ENCODE results near the gene FBXW8.
A peak's percentile ranks its signal among the peaks of the same experiment; 100 is the strongest.

Gene FBXW8

DNA sequence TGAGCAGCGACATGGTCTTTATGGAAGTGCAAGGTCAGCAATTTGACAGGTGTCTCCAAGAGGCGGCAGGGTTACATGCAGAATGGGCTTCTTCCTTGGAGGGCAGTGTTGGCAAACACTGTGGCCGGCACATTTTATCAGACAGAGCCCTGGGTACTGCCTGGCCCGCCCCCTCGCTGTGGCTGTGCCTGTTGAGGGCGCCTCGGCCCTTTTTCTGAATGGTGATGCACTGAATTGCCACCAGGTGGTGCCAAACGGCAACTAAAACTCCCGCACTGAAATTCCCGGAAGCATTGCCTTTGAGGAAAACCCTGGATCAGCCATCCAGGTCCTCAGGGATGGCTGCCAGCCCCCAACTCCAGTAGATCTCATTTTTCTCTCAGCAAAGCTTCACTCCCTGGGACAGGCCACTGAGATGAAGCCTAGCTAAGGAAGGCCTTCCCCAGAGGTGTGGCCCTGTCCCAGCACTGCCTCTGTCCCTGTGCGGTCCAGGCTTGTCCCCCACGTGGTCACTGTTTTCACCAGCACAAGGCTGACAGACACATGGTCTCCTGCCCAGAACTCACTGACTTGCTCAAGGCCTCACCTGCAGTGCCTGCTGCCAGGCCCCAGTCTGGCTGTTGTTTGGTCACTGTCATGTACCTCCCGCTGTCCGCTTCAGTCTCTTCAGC, 114.9 kb downstream of the FBXW8 start:
- DNase-seq: peak; percentile 92

DNA sequence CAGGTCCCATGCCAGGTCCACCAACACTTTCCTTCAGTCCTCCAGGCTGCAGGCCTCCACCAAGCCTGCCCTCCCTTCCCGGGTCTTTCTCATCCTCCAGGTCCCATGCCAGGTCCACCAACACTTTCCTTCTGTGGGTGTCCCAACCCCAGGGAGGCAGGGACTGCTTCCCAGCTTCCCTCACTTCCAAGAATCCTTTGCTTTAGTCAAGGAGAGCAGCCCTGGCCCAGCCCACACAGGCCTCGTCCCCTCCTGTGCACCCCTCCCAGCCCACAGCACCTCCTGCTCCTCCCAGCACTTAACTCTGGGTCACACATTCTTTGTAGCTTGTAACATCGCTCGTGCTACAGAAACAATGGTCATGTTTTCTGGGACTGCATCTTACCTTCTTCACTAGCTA, 115.6 kb downstream of the FBXW8 start:
- DNase-seq: no peak

- no peak for DNase-seq
Observed at GRCh38 chr12:117026921-117027250, 116.1 kb downstream of the FBXW8 start.

GRCh38 chr12:117027251-117028086, 116.7 kb downstream of the FBXW8 start:
- DNase-seq: no peak

DNA sequence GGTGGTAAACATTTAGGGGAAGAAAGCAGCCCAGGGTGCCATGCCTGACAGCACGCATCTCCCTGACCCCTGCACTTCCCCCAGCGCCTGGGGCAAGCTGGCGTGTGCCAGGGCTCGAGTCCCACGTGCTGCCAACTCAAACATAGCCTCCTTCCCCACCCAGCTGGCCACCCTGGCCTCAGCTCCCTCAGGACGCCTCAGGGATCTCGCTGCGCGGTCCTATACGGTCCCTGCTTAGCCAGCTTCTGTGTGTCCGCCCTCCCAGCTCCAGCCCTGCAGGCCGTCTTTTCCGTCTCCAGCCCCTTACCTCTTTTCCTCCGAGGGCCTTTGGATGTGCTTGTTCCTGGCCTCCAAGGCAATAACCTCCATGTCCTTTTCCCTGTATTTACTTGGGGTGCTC, 117.5 kb downstream of the FBXW8 start:
- no peak for DNase-seq

DNA sequence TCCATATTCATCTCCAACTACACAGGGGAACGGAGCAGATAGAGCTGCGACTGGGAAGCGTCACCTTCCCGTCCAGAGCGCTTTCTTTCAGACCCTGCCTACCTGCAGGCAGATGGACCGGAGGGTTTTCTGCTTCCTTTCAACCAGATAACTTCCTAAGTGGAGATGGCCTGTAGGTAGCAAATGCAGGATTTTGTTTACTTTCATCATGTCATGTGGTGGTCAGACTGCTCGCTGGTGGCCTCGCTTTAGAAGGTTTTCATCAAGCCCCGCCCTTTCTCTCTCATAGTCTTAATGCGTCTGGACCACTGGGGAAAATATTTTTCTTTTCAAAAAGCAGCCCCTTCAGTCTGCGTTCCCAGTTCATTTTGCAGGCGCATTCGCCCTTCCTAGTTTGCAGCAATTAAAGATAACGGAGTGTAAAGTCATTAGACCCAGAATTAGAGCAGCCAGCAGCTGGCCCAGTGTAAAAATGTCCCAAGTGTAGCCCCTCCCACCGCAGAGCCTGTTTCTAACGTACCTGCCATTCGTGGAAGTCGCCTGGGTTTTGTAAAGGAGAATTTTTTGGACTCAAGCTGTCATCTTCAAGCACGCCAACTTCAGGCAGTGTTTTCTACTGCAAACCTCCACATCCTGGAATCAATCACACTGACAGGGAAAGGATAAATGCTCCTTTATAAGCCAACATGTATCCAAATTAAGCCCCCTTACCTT, 119.6 kb downstream of the FBXW8 start:
- DNase-seq: no peak

DNA sequence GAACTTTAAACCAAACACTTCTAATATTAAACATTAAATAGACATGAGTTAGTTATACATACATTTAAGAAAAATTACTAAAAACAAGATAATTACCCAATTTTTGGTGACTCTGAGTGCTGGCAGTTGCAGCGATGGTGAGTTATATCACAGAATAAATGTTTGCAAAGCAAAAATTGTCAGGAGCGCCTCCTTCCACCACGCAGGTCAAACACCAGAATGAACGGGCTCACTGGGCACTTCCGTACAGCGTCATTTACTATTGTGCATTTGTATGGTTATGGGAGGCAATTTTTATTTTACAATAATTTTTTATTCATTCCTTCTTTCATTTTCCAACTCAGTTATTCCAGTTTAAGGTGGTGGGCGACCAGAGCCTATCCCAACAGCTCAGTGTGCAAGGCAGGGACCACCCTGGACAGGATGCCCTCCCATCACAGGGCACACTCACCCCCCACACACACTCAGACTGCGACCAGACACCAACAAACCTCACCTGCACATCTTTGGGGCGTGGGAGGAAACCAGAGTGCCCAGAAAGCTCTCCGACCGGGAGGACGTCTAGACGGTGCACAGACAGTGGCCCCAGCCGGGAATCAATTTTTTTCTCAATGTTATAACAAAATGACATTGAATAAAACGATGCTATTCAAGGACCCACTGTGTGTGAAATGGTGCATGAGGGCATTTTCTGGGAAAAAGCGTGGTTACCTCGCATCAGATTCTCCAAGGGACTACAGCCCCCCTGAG, 121.3 kb downstream of the FBXW8 start:
- DNase-seq: no peak

DNA sequence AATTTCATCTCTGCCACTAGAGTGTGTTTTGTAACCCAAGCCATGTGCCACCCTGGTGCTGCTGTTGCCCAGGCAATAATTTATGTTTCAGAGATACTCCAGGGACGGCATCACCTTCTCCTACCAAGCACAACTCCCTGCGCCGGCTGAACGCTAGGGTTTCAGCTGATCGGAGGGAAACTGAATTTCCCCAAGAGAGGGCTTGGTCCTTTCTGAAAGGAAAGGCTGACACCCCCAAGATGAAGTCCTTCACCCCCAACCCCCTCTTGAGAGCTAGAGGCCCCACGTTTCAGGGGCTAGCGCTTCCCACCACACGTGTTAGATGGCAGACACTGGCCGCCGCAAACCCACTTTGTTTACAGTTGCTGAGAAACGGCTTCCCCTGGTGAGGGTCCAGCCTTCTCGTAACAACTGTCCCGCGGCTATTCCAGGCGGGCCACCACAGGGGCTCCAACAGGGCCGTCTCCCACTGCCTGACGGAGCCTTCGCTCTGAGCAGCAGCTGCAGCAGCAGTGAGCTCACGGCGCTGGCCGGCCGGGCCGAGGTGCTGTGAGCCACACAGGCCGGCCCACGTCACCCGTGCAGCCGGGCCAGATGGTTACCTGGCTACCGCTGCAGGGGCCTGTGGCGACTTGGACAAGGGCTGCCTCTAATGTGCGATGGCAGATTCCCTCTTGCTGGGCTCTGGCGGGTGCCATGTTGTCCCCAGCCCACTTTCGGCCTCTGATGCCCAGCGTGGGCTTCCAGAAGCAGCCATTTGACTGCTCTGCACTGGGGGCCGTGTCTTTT, 122.0 kb downstream of the FBXW8 start:
- peak; percentile 81 for DNase-seq

GRCh38 chr12:117033382-117034221, 122.9 kb downstream of the FBXW8 start:
- peak; percentile 55 for DNase-seq

DNA sequence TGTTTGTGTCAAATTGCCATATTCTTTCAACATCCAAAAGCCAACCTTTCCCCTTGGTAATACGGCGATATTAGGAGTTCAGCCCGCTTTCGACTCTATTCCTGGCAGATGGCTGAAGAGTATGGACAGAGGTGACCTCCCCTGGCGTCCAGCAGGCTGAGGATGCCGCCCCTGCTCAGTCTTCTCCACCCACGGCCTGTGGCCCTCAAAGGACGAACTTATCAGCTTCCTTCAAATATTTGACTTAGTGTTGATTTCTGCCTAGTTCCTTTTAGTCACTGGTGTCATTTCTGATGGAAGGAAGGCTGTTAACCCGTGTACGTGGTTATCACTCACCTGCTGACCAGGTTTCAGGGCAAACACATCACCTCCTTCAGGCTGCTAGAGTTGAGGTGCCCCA, 123.5 kb downstream of the FBXW8 start:
- peak; percentile 59 for DNase-seq

DNA sequence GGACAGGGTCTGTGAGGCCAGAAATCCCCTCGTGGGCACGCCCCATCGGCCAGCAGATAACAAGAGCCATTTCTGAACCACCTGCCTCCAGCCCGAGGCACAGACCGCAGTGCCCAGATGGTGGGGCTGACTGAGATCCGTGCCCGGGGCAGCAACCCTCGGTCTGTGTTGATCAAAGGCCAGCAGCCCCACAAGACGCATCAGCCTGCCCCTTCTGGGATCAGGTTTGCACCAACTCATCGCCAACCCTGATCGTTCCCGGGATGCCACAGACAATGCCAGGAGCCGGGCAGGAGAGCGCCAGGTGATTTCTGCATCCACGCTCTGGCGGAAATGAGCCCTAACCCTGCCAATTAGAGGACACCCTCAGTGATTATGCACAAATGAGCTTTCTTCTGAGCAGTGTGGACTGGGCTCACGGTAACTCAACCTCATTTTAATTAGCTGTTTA, 124.0 kb downstream of the FBXW8 start:
- peak; percentile 26 for DNase-seq

DNA sequence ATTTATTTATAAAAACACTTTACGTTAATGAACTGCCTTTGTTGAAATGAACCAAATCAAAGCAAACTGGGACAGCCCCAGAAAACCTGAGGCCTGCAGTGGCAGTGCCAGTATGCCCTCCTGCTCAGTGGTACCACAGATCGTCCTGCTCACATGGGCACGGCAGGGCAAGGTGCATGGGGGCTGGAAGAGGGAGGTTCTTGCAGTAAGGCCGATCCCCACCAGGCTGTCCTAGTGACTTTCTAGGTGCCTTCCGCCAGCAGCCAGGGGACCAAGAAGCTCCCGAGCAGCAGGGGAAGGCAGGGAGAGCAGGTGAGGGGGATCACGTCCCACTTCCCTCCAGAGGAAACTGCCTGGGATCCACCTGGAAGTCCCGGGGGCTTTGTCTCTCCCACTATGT, 124.5 kb downstream of the FBXW8 start:
- no peak for DNase-seq

DNA sequence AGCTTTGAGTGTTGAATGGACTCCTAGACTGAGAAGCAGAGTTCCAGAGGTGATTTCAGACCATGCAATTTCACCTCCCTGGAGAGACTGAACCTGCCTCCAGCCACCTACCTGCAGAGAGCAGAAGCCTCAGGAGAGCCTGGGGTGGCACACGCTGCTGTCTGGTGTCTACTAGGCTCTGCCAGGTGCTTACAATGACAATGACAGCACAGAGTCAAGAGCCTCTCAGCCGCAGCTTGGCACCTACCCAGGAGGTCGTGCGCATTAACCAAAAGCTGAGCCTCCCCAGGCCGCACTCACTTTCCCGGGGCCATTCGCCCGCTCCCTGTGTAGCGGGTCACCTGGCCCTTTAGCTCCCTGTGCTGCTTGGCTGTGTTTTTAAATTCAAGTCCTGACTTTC, 125.3 kb downstream of the FBXW8 start:
- DNase-seq: no peak

DNA sequence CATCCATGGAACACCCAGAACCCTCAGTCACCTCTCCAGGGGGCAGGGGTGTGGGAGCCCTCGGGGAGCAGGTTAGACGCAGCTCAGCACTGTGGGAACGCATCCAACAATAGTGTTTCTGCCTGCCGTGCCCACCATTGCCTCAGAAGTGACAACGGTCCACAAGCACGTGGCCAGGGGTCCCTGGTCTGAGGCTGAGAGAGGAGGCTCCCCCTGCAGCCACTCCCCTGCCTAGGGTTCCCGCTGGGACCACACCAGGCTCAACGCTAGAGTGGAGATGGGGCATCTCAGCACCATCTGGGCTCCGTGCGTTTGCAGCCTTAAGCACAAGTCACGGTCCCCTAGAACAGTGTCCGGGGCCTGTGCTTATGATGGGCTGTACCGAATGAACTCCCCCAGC, 125.8 kb downstream of the FBXW8 start:
- DNase-seq: no peak

DNA sequence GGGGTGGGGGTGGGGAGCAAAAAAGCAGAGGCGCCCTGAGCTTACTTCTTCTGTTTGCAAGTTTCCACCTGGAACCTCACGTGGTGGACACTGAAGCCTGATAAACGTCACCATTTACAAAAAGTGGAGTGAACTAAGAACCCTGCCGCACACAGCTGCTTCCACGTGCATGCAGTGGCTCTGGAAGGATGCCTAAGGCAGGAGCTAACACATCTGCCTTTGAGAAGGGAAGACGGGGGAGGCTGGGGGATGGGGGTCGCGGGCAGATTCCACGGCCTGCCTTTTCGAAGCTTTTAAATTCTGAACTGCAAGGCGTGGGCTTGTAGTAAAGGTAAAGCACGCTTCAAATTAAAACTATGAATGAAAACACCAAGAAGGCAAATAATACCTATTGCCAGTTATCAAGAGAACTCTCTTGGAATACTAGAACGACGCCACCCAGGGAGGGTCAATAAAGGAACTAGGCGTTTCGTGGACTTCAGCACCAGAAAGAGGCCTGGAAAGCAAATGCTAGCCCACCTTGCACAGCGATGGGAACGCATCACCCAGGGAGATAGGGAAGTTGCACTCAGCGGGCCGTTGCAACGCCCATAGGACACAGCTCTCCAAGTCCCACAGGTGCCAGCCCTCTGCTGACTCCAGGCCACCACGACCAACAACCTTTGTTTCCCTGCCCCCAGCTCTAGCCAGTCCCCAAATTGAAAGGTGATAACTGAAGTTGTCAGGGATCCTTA, 126.7 kb downstream of the FBXW8 start:
- DNase-seq: no peak

- no peak for DNase-seq
Observed at GRCh38 chr12:117038023-117038680, 127.4 kb downstream of the FBXW8 start.

GRCh38 chr12:117038919-117039318, 128.2 kb downstream of the FBXW8 start:
- no peak for DNase-seq

DNA sequence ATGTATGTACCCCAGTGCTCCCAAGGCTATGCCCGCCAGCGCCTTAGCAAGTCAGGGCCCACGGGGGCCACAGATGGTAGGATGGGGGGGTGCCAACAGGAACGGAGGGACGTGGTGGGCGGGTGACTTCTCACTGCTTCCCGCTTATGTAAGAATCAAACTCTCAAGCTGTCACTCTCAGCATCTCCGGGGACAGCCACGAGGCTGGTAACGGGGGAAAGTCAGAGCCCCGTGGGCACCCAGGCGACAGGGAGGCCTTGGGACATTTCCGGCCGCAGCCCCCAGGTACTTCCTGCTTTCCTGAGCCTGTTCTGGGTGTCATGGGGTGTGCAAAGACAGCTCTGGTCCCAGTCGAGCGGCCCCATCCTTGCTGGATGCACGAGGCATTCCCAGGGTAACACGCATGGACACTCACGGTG, 129.2 kb downstream of the FBXW8 start:
- no peak for DNase-seq

- no peak for DNase-seq
Observed at GRCh38 chr12:117040496-117040895, 129.7 kb downstream of the FBXW8 start.

DNA sequence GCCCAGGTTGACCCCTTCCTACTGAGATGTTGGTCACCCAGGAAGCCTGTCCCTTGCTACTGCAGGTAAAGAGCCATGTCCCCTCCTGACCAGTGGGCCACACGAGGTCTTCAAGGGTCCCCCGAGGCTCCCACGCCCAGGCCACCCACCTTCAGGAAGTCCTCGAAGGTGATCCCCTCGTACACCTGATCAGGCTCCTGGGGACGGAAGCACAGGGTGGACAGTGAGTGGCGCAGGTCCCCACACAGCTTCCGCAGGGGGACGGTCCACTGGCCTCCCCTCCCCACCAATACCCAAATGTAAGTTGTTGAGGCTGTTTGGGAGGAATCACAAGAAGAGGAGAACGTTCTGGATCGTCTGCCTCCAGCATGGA, 131.0 kb downstream of the FBXW8 start:
- DNase-seq: no peak
